ENCODE results near the gene TCHP.

- TF ChIP-seq, protein P1, sequence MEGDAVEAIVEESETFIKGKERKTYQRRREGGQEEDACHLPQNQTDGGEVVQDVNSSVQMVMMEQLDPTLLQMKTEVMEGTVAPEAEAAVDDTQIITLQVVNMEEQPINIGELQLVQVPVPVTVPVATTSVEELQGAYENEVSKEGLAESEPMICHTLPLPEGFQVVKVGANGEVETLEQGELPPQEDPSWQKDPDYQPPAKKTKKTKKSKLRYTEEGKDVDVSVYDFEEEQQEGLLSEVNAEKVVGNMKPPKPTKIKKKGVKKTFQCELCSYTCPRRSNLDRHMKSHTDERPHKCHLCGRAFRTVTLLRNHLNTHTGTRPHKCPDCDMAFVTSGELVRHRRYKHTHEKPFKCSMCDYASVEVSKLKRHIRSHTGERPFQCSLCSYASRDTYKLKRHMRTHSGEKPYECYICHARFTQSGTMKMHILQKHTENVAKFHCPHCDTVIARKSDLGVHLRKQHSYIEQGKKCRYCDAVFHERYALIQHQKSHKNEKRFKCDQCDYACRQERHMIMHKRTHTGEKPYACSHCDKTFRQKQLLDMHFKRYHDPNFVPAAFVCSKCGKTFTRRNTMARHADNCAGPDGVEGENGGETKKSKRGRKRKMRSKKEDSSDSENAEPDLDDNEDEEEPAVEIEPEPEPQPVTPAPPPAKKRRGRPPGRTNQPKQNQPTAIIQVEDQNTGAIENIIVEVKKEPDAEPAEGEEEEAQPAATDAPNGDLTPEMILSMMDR (IDR thresholded peaks at IDR 0.05; ENCODE audit: insufficient read depth, low read depth, low read length) = no peak
- no peak for TF ChIP-seq EZH2 (IDR thresholded peaks at IDR 0.05; ENCODE audit: insufficient read depth, low read length)
These were observed 46.4 kb downstream of the TCHP start for GRCh38 chr12:109946505-109946904.

Data from astrocyte (in vitro differentiated cells and primary cell).